Naive thymus-derived CD4-positive, alpha-beta T cell (primary cell): ENCODE results near the gene EIPR1. TPM values are rescaled to one million over a fixed set of nuclear protein-coding genes. Genes with fewer than 3 reads are reported as not detected.

Source experiments
- ATAC-seq: fragments of 150-1000 bp; cut with Tn5 transposase; 2 replicates; pipeline ENCODE4 v1.10.0; 2021; ENCODE audit warnings: mild to moderate bottlenecking, moderate library complexity
- CTCF ChIA-PET: fragments of 350-600 bp; sonication (Branson Sonifier 250); formaldehyde crosslinking; loops from one replicate; lab custom pipeline; 2021; ENCODE audit warnings: antibody characterized with exemption; lab: Charles Lee
- POLR2A ChIA-PET: fragments of 350-600 bp; sonication (Branson Sonifier 250); formaldehyde crosslinking; loops from one replicate; lab custom pipeline; 2021; ENCODE audit warnings: antibody characterized with exemption, inconsistent platforms; lab: Charles Lee
- DNase-seq, 9 donors: peaks; one replicate each; pipeline versions ENCODE4 v3.0.0 to v3.0.0-alpha.2; 2020 to 2022; ENCODE audit warnings: mixed read lengths in 1 of 9
- H3K27ac ChIP-seq: one replicate; pipeline ENCODE4 v1.7.0; 2013; ENCODE audit warnings: mild to moderate bottlenecking, low read depth, low read length, moderate library complexity
- H3K27me3 ChIP-seq, 2 donors: one replicate each; pipeline ENCODE4 v1.7.0; 2013; ENCODE audit warnings: low read length in 2 of 2, mild to moderate bottlenecking in 2 of 2, moderate library complexity in 2 of 2; ENCODE audit not compliant: control insufficient read depth in 2 of 2, insufficient read depth in 2 of 2
- H3K36me3 ChIP-seq, 3 experiments: 1 replicate in 2 of 3; 2 replicates in 1 of 3; pipeline ENCODE4 v1.7.0; 2013; ENCODE audit warnings: low read length in 3 of 3, mild to moderate bottlenecking in 3 of 3, moderate library complexity in 1 of 3; ENCODE audit not compliant: insufficient read depth in 3 of 3, control insufficient read depth in 2 of 3
- H3K4me1 ChIP-seq, 2 donors: one replicate each; pipeline ENCODE4 v1.7.0; 2013; ENCODE audit warnings: low read length in 2 of 2, mild to moderate bottlenecking in 2 of 2, moderate library complexity in 1 of 2; ENCODE audit not compliant: control insufficient read depth in 2 of 2, insufficient read depth in 2 of 2
- H3K4me3 ChIP-seq: 2 replicates; pipeline ENCODE4 v1.7.0; 2013; ENCODE audit warnings: mild to moderate bottlenecking, low read length
- H3K9me3 ChIP-seq, 3 experiments: 1 replicate in 2 of 3; 2 replicates in 1 of 3; pipeline ENCODE4 v1.7.0; 2013; ENCODE audit warnings: low read length in 3 of 3; ENCODE audit not compliant: control insufficient read depth in 2 of 3
- H3K27ac Mint-ChIP-seq, 9 donors: one replicate each; pipeline ENCODE4 v1.8.0; 2020 to 2022; ENCODE audit warnings: mixed read lengths in 9 of 9, mild to moderate bottlenecking in 8 of 9, moderate library complexity in 5 of 9, inconsistent platforms in 2 of 9
- H3K27me3 Mint-ChIP-seq, 5 donors: one replicate each; pipeline ENCODE4 v1.8.0; 2021 to 2022; ENCODE audit warnings: mixed read lengths in 5 of 5, mild to moderate bottlenecking in 1 of 5
- H3K36me3 Mint-ChIP-seq, 5 donors: one replicate each; pipeline ENCODE4 v1.8.0; 2020 to 2022; ENCODE audit warnings: mixed read lengths in 5 of 5, mild to moderate bottlenecking in 3 of 5, inconsistent platforms in 1 of 5
- H3K4me1 Mint-ChIP-seq, 7 donors: one replicate each; pipeline ENCODE4 v1.8.0; 2020 to 2022; ENCODE audit warnings: mixed read lengths in 7 of 7, mild to moderate bottlenecking in 3 of 7, inconsistent platforms in 1 of 7
- H3K4me3 Mint-ChIP-seq, 10 donors: one replicate each; pipeline ENCODE4 v1.8.0; 2020 to 2022; ENCODE audit warnings: mild to moderate bottlenecking in 10 of 10, mixed read lengths in 10 of 10, moderate library complexity in 6 of 10, inconsistent platforms in 2 of 10
- H3K9me3 Mint-ChIP-seq, 11 donors: one replicate each; pipeline ENCODE4 v1.8.0; 2020 to 2022; ENCODE audit warnings: mixed read lengths in 11 of 11, mild to moderate bottlenecking in 4 of 11, inconsistent platforms in 1 of 11, moderate library complexity in 1 of 11
- intact Hi-C, 2 donors: fragments of 100-400 bp; cut with micrococcal nuclease; formaldehyde crosslinking; loops; one replicate each; pipeline ENCODE4 v1.15.1; 2023
- polyA plus RNA-seq, 2 donors: library from polyadenylated mRNA; unstranded; fragments of 300-500 nt; fragmentation: Illumina TruSeq; gene quantifications; one replicate each; pipeline ENCODE4 v1.2.3, GENCODE V29; 2021
- total RNA-seq, 6 experiments: library from RNA in 5 of 6; stranded (reverse) in 5 of 6; gene quantifications; 1 replicate in 5 of 6; 2 replicates in 1 of 6; pipeline ENCODE4 v1.2.3 and lab custom pipeline; 2021 to 2026

Gene EIPR1
- total and polyA plus RNA-seq, 7 experiments from 2014 or later = 24.4 to 46.2 (median 27.3) TPM

DNA sequence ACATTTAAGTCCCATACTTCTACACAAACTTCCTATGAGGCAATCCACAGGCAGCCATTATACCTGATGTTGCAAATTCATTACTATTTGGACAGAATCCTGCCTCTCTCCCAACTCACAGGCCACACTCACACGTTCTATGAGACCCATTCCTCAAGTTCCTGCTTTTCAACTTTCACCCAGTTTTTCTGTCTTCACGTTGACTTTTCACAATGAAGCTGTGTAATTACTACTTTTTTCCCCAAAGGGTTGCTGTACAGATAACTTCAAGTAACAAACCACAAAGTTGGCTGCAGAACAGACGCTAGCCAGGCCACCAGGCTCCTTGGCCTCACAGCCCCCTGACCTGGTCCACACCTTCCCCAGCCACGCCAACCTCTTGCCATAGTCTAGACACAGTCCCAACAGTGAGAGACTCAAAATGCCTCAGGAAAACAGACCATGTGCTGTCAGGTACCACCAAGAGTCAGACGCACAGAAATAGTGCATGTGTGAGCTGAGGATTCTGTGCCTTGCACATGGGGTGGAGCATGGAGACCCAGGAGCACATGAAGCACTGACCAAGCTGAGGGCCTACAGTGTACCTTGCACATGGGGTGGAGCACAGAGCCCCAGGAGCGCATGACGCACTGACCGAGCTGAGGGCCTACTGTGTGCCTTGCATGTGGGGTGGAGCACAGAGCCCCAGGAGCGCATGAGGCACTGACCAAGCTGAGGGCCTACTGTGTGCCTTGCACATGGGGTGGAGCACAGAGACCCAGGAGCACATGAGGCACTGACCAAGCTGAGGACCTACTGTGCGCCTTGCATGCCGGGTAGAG lies 61.0 kb downstream of the EIPR1 start:
- Mint-ChIP-seq H3K4me3 (no peak overlapping the region), H3K27me3 (no peaks in the 10 kb centered on the region), H3K27ac (peak overlapping the region in 2 of 9 donors; percentile 42 to 57), H3K9me3 (peaks cover 0 to 1% (median 0%) of the 10 kb centered on the region in 11 donors), H3K36me3 (peaks cover 9 to 35% (median 24%) of the 10 kb centered on the region in 5 donors), H3K4me1 (peaks cover 7 to 26% (median 17%) of the 10 kb centered on the region in 7 donors)
- DNase-seq (no peak), ATAC-seq (no peak)
- intact Hi-C loops = no loop called here
- POLR2A ChIA-PET = no interaction called here
- CTCF ChIA-PET = no interaction called here
- H3K9me3 ChIP-seq = no peaks in the 10 kb centered on the region
- H3K27ac ChIP-seq = no peak overlapping the region
- H3K4me3 ChIP-seq = no peak overlapping the region
- H3K4me1 ChIP-seq = peaks cover 0 to 10% of the 10 kb centered on the region in 2 donors
- peaks cover 0 to 15% (median 0%) of the 10 kb centered on the region in 3 experiments for H3K36me3 ChIP-seq
- H3K27me3 ChIP-seq = no peaks in the 10 kb centered on the region

DNA sequence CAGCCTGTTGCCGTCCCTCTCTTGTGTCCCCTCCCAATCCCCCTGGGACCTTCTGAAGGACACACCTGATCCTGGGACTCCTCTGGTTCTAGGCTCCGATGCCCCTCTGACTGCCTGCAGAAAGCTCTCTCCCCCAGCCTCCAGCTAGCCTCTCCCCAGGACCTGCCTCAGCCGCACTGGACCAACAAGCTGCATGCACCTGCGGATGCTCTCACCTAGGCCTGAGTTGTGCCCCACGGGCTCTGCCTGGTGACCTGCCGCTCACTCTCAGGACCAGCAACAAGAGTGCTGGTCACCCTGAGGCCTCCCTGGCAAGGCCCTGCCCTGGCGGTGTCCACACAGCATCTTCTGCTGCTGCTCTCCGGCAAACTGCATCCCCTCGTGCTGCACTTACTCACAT lies 63.0 kb downstream of the EIPR1 start:
- ChIA-PET CTCF (no interaction called here), POLR2A (no interaction called here)
- peaks cover 0 to 9% (median 0%) of the 10 kb centered on the region in 3 experiments for H3K36me3 ChIP-seq
- peak overlapping the region in 1 of 9 donors; percentile 14 for H3K27ac Mint-ChIP-seq
- H3K9me3 ChIP-seq = no peaks in the 10 kb centered on the region
- H3K4me3 ChIP-seq = no peak overlapping the region
- no peak for DNase-seq
- peaks cover 5 to 22% (median 13%) of the 10 kb centered on the region in 5 donors for H3K36me3 Mint-ChIP-seq
- no peak for ATAC-seq
- H3K9me3 Mint-ChIP-seq = no peaks in the 10 kb centered on the region
- intact Hi-C loops = no loop called here
- peaks cover 0 to 10% of the 10 kb centered on the region in 2 donors for H3K4me1 ChIP-seq
- peaks cover 7 to 32% (median 17%) of the 10 kb centered on the region in 7 donors for H3K4me1 Mint-ChIP-seq
- H3K27me3 Mint-ChIP-seq = no peaks in the 10 kb centered on the region
- no peak overlapping the region for H3K27ac ChIP-seq
- H3K4me3 Mint-ChIP-seq = no peak overlapping the region
- H3K27me3 ChIP-seq = no peaks in the 10 kb centered on the region

DNA sequence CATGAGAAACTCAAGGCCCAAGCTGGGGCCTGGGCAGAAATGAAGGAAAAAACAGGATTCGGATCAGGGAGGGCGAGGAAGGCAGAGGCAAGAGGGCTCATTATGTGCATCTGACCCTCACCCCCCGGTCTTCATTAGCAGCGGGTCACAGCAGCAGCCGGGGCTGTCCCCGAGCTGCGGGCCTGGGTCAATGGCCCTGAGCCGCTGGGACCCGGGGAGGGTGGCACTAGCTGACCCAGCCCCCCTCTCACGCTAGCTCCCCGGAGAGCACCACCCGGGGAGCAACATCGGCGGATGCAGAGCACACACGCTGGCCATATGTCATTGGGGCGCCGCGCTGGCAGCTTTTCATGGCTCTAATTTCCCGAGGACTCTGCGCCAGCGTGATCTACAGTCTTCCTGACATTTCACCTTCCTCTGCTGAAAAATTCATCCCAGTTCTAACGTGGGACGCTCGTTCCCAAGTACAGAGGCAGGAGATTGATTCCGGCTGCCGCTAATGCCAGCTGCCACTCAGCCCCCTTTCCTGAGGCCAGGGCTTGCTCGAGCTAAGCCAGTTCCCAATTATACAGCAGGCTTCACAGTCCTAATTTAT lies 63.7 kb downstream of the EIPR1 start:
- CTCF ChIA-PET = no interaction called here
- H3K9me3 ChIP-seq = no peaks in the 10 kb centered on the region
- H3K27ac ChIP-seq = no peak overlapping the region
- Mint-ChIP-seq H3K4me1 (peaks cover 7 to 37% (median 17%) of the 10 kb centered on the region in 7 donors), H3K4me3 (no peak overlapping the region), H3K36me3 (peaks cover 4 to 22% (median 12%) of the 10 kb centered on the region in 5 donors), H3K27me3 (no peaks in the 10 kb centered on the region), H3K9me3 (no peaks in the 10 kb centered on the region), H3K27ac (peak overlapping the region in 2 of 9 donors; percentile 14 to 70)
- ATAC-seq = no peak
- H3K27me3 ChIP-seq = no peaks in the 10 kb centered on the region
- DNase-seq = no peak
- peaks cover 0 to 10% of the 10 kb centered on the region in 2 donors for H3K4me1 ChIP-seq
- intact Hi-C loops = no loop called here
- H3K36me3 ChIP-seq = peaks cover 0 to 8% (median 0%) of the 10 kb centered on the region in 3 experiments
- no peak overlapping the region for H3K4me3 ChIP-seq
- POLR2A ChIA-PET = no interaction called here

DNA sequence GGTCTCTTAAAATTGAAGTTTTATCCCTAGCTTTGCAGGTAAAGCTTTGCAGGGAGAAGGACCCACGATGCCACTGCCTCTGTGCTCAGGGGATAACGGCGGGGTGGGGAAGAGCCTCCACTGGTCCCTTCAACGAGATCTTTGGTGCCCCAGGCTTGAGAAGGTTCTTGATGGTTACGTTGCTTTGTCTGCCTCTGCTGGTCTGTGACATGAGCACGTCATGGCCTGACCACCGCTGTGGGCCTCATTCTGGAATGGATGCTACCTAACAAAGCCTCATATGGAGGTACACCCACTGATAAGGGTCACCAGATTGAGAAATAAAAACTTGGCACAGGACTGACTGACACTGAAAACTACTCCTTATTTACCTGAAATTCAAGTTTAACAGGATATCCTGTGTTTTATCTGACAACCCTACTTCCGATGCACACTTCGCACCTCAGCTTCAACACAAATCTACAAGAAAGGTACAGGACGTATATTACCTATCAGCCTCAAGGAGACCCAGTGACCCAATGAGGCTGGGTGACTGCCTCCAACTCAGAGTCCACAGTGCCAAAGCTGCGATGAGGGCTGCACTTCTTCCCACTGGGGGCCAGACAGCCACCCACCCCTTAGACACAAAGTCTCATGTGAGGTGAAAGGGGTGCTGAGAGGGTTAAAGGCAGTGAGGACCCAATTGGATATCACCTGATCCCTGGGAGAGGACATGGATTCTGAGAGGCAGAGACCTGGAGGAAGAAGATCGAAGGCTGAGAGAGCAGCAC lies 64.9 kb downstream of the EIPR1 start:
- no peak overlapping the region for H3K4me3 ChIP-seq
- H3K4me3 Mint-ChIP-seq = peak overlapping the region in 1 of 10 donors; percentile 0
- ATAC-seq (no peak), DNase-seq (no peak)
- H3K36me3 Mint-ChIP-seq = peaks cover 0 to 16% (median 6%) of the 10 kb centered on the region in 5 donors
- POLR2A ChIA-PET = no interaction called here
- no peaks in the 10 kb centered on the region for H3K9me3 ChIP-seq
- intact Hi-C loops = no loop called here
- H3K27me3 Mint-ChIP-seq = no peaks in the 10 kb centered on the region
- H3K27ac ChIP-seq = no peak overlapping the region
- CTCF ChIA-PET = no interaction called here
- no peaks in the 10 kb centered on the region for H3K36me3 ChIP-seq
- peak overlapping the region; percentile 10 to 91 (median 30) for H3K27ac Mint-ChIP-seq
- no peaks in the 10 kb centered on the region for H3K27me3 ChIP-seq
- no peaks in the 10 kb centered on the region for H3K9me3 Mint-ChIP-seq
- peaks cover 9 to 48% (median 17%) of the 10 kb centered on the region in 7 donors for H3K4me1 Mint-ChIP-seq
- H3K4me1 ChIP-seq = peaks cover 0 to 10% of the 10 kb centered on the region in 2 donors

DNA sequence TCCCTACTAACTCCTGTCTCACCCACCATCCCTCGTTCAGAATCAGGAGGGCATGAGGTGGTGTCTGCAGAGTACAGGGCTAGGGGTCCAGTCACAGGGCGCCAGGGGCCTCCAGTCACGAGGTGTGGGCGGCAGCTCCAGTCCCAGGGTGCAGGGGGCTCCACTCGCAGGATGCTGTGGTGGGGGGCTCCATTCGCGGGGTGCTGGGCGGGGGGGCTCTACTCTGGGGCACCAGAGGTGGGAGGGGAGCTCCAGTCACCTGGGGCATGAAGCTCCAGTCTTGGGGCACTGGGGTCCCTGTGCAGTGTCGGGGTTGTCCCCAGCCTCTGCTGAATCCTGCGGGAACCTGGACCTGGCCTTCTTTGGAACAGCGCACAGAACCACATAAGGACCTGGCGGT lies 66.0 kb downstream of the EIPR1 start:
- Mint-ChIP-seq H3K36me3 (peaks cover 0 to 14% (median 0%) of the 10 kb centered on the region in 5 donors), H3K4me3 (no peak overlapping the region), H3K9me3 (no peaks in the 10 kb centered on the region), H3K27ac (no peak overlapping the region), H3K4me1 (peaks cover 11 to 51% (median 18%) of the 10 kb centered on the region in 7 donors), H3K27me3 (no peaks in the 10 kb centered on the region)
- peaks cover 0 to 10% of the 10 kb centered on the region in 2 donors for H3K4me1 ChIP-seq
- CTCF ChIA-PET = no interaction called here
- POLR2A ChIA-PET = no interaction called here
- ATAC-seq (no peak), DNase-seq (no peak)
- no peak overlapping the region for H3K4me3 ChIP-seq
- no peaks in the 10 kb centered on the region for H3K9me3 ChIP-seq
- H3K36me3 ChIP-seq = no peaks in the 10 kb centered on the region
- H3K27me3 ChIP-seq = no peaks in the 10 kb centered on the region
- no peak overlapping the region for H3K27ac ChIP-seq
- intact Hi-C loops = no loop called here

DNA sequence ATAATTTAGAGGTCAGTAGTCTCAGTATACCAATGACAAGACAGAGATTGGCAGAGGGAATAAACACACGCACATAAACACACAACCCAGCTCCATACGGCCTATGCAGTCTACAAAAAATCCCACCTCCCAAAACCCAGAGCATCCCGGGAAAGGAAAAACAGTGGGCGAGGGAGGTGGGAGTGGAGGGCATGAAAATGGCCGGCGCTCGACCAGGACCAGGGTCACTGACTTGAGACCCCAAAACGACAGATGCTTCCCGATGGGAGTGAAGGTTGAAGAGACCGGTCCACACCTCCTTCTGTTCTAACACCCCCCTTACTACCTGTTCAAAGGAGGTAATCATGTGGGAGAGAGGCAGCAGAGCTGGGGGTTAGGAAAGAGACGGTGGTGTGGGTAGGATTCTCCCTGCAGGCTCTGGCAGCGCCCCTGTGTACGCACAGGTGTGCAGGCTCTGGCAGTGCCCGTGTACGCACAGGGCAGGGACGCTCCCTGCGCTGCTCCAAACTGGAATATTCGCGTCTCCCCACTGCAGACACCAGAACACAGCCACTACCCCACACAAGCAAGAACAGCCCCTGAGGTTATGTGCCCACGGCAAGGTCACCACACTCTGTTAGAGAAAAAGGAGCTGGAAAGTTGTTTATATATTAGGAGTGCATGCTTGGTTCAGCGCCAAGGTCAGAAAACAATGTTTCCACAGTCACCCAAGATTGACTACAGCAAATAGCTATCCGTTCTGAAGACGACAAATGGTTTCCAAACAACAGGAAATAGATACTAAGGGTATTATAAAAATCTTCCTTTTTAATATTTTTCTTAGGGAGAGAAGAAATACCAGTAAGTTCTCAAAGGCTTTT lies 67.9 kb downstream of the EIPR1 start:
- Mint-ChIP-seq H3K4me1 (peaks cover 12 to 57% (median 24%) of the 10 kb centered on the region in 7 donors), H3K27me3 (no peaks in the 10 kb centered on the region), H3K9me3 (no peaks in the 10 kb centered on the region), H3K27ac (no peak overlapping the region), H3K4me3 (no peak overlapping the region), H3K36me3 (peaks cover 0 to 12% (median 0%) of the 10 kb centered on the region in 5 donors)
- Histone ChIP-seq H3K27ac (no peak overlapping the region), H3K9me3 (no peaks in the 10 kb centered on the region), H3K27me3 (no peaks in the 10 kb centered on the region), H3K4me1 (peaks cover 0 to 10% of the 10 kb centered on the region in 2 donors), H3K4me3 (no peak overlapping the region), H3K36me3 (no peaks in the 10 kb centered on the region)
- DNase-seq (no peak), ATAC-seq (no peak)
- CTCF ChIA-PET = no interaction called here
- POLR2A ChIA-PET = no interaction called here
- intact Hi-C loops = loop anchor here in 1 of 2 donors (10.0 kb wide), 1 partner anchor 465 kb away; no protein-coding TSS in a partner anchor
